Gastroesophageal sphincter (tissue), 4 donors: ENCODE results near the gene DEFB129. TPM values are rescaled to one million over a fixed set of nuclear protein-coding genes. Genes with fewer than 3 reads are reported as not detected.
"Not testable (repeated sequence)": the region's sequence is repeated elsewhere in the genome, so short reads cannot be mapped to it uniquely, and the experiment has no call there.

Source experiments
- ATAC-seq: fragments of 150-250 bp; one replicate; pipeline ENCODE4 v1.9.1; 2016; ENCODE audit warnings: mild to moderate bottlenecking, moderate library complexity
- H3K27ac ChIP-seq, 4 donors: fragments of 200-600 bp; sonication (generic) in 3 of 4; 1 replicate in 3 of 4; 2 replicates in 1 of 4; pipeline ENCODE4 v1.5.1; 2016 to 2019
- H3K27me3 ChIP-seq: fragments of 200-600 bp; sonication (generic); one replicate; pipeline ENCODE4 v1.5.1; 2019
- H3K36me3 ChIP-seq, 2 donors: fragments of 200-600 bp; sonication (generic); one replicate each; pipeline ENCODE4 v1.5.1; 2019; ENCODE audit warnings: control low read depth in 1 of 2
- H3K4me1 ChIP-seq, 3 donors: fragments of 200-600 bp; sonication (generic); 1 replicate in 2 of 3; 2 replicates in 1 of 3; pipeline ENCODE4 v1.5.1; 2016 to 2019; ENCODE audit warnings: control low read depth in 2 of 3
- H3K4me3 ChIP-seq, 2 donors: fragments of 200-600 bp; sonication (generic); one replicate each; pipeline ENCODE4 v1.5.1; 2019; ENCODE audit warnings: mild to moderate bottlenecking in 1 of 2, moderate library complexity in 1 of 2
- H3K9me3 ChIP-seq, 3 donors: fragments of 200-600 bp; sonication (generic); one replicate each; pipeline ENCODE4 v1.5.1; 2017 to 2019; ENCODE audit warnings: control low read depth in 2 of 3
- CTCF ChIP-seq, 4 experiments: fragments of 200-600 bp in 2 of 4; fragments of 450-650 bp in 2 of 4; sonication (generic) in 1 of 4; IDR thresholded peaks; one replicate each; pipeline ENCODE4 v1.5.1; 2017 to 2019; ENCODE audit warnings: antibody characterized with exemption in 4 of 4, mild to moderate bottlenecking in 2 of 4, moderate library complexity in 2 of 4
- EP300 ChIP-seq: sonication (generic); formaldehyde crosslinking; IDR thresholded peaks from one replicate; pipeline ENCODE4 v1.6.1; 2017; ENCODE audit warnings: antibody characterized with exemption, mild to moderate bottlenecking
- POLR2A ChIP-seq, 2 donors: fragments of 450-650 bp; IDR thresholded peaks; one replicate each; pipeline ENCODE4 v1.6.1; 2017; ENCODE audit warnings: antibody characterized with exemption in 2 of 2, mild to moderate bottlenecking in 2 of 2, moderate library complexity in 1 of 2
- POLR2AphosphoS5 ChIP-seq: sonication (generic); formaldehyde crosslinking; IDR thresholded peaks from one replicate; pipeline ENCODE4 v1.6.1; 2017; ENCODE audit warnings: antibody characterized with exemption
- WGBS, 2 donors: methylation state at CpG; one replicate each; pipeline ENCODE4 v1.1.5; 2018; ENCODE audit warnings: low coverage in 1 of 2; 5-methylcytosine and 5-hydroxymethylcytosine counted together
- total RNA-seq, 4 donors: library from RNA; depleted of rRNA; stranded (reverse); fragments of >200 nt; gene quantifications; one replicate each; pipeline ENCODE4 v1.1.0, GENCODE V29; 2016

The DEFB129 gene
- total RNA-seq, 4 donors from 2014 or later, result not detected

- no peak overlapping the region for H3K4me3 ChIP-seq
- ATAC-seq, result no peak
- no peak overlapping the region for H3K27ac ChIP-seq
- peaks cover 26% of the 10 kb centered on the region for H3K27me3 ChIP-seq
- TF ChIP-seq CTCF (IDR thresholded peaks at IDR 0.05) (no peak), POLR2AphosphoS5 (no peak), POLR2A (IDR thresholded peaks at IDR 0.05) (no peak), EP300 (no peak)
- no peaks in the 10 kb centered on the region for H3K36me3 ChIP-seq
- H3K4me1 ChIP-seq, result no peaks in the 10 kb centered on the region
- peaks cover 0 to 4% (median 0%) of the 10 kb centered on the region in 3 donors for H3K9me3 ChIP-seq
- 21 to 28% methylated on average over 2 of the region's 2 CpGs for WGBS, 2 donors
Measured at GRCh38 chr20:251354-251753, 24.3 kb downstream of the DEFB129 start.

GRCh38 chr20:252801-253200 is 25.7 kb downstream of the DEFB129 start:
- ATAC-seq, result no peak
- Histone ChIP-seq H3K27ac (no peak overlapping the region), H3K4me3 (no peak overlapping the region), H3K9me3 (no peaks in the 10 kb centered on the region), H3K4me1 (no peaks in the 10 kb centered on the region), H3K36me3 (no peaks in the 10 kb centered on the region), H3K27me3 (peaks cover 26% of the 10 kb centered on the region)
- WGBS, 2 donors, result 66 to 100% methylated on average over 1 to 2 of the region's 2 CpGs
- TF ChIP-seq POLR2AphosphoS5 (no peak), CTCF (IDR thresholded peaks at IDR 0.05) (no peak), POLR2A (IDR thresholded peaks at IDR 0.05) (no peak), EP300 (no peak)

GRCh38 chr20:253447-253846 is 26.4 kb downstream of the DEFB129 start:
- peaks cover 27% of the 10 kb centered on the region for H3K27me3 ChIP-seq
- not testable (repeated sequence) for H3K4me1 ChIP-seq, H3K36me3 ChIP-seq, H3K27ac ChIP-seq, H3K9me3 ChIP-seq, H3K4me3 ChIP-seq, ATAC-seq
- 36 to 46% methylated on average over 6 of the region's 6 CpGs for WGBS, 2 donors

- 65 to 70% methylated on average over 5 to 6 of the region's 7 CpGs for WGBS, 2 donors
- no peak for TF ChIP-seq POLR2A (IDR thresholded peaks at IDR 0.05)
- no peak for TF ChIP-seq POLR2AphosphoS5
- no peak for TF ChIP-seq CTCF (IDR thresholded peaks at IDR 0.05)
- TF ChIP-seq EP300, result no peak
- no peak for ATAC-seq
- Histone ChIP-seq H3K4me1 (no peaks in the 10 kb centered on the region), H3K27me3 (peaks cover 13% of the 10 kb centered on the region), H3K4me3 (no peak within 1 kb of the TSS), H3K27ac (no peak within 1 kb of the TSS), H3K9me3 (no peaks in the 10 kb centered on the region), H3K36me3 (no peaks in the 10 kb centered on the region)
Measured at GRCh38 chr20:257419-257818, 30.4 kb downstream of the DEFB129 start, which contains the start of gene DEFB132. Gene DEFB132 (plus strand): TSS chr20:257724. CDS start chr20:257779, 55 bp downstream.

- no peaks in the 10 kb centered on the region for H3K9me3 ChIP-seq
- no peak overlapping the region for H3K4me3 ChIP-seq
- TF ChIP-seq POLR2AphosphoS5 (no peak), EP300 (no peak), POLR2A (IDR thresholded peaks at IDR 0.05) (no peak), CTCF (IDR thresholded peaks at IDR 0.05) (no peak)
- peaks cover 17% of the 10 kb centered on the region for H3K27me3 ChIP-seq
- ATAC-seq, result no peak
- no peaks in the 10 kb centered on the region for H3K36me3 ChIP-seq
- no peaks in the 10 kb centered on the region for H3K4me1 ChIP-seq
- H3K27ac ChIP-seq, result no peak overlapping the region
- WGBS, 2 donors, result 43 to 50% methylated on average over 4 of the region's 4 CpGs
Measured at GRCh38 chr20:258269-258858, 31.3 kb downstream of the DEFB129 start.
